Neural crest cell (in vitro differentiated cells): ENCODE measurements around the gene ABHD17C. TPM values are rescaled to one million over a fixed set of nuclear protein-coding genes. Genes with fewer than 3 reads are reported as not detected.

Source experiments
- DNase-seq: peaks from one replicate; pipeline ENCODE4 v3.0.0; 2021; ENCODE audit warnings: low read depth, mixed read lengths, low spot score
- H3K27ac Mint-ChIP-seq: one replicate; pipeline ENCODE4 v1.8.0; 2021; ENCODE audit warnings: mild to moderate bottlenecking, mixed read lengths; ENCODE audit not compliant: unreplicated experiment
- H3K27me3 Mint-ChIP-seq: 2 replicates; pipeline ENCODE4 v1.8.0; 2021; ENCODE audit warnings: low read depth, mild to moderate bottlenecking, mixed read lengths
- H3K36me3 Mint-ChIP-seq: 2 replicates; pipeline ENCODE4 v1.8.0; 2021; ENCODE audit warnings: low read depth, mild to moderate bottlenecking, mixed read lengths
- H3K4me1 Mint-ChIP-seq: 2 replicates; pipeline ENCODE4 v1.8.0; 2021; ENCODE audit warnings: mixed read lengths
- H3K4me3 Mint-ChIP-seq: one replicate; pipeline ENCODE4 v1.8.0; 2021; ENCODE audit warnings: mild to moderate bottlenecking, mixed read lengths
- H3K9me3 Mint-ChIP-seq: 2 replicates; pipeline ENCODE4 v1.8.0; 2021; ENCODE audit warnings: mixed read lengths
- total RNA-seq: library from RNA; stranded (reverse); gene quantifications from 2 replicates; pipeline ENCODE4 v1.2.1, GENCODE V29; 2021
- TF ChIP-seq, protein P1 (sequence below): fragments of 200-600 bp; sonication (generic); conservative IDR thresholded peaks from 2 replicates; pipeline ENCODE4 v1.5.0; 2021; ENCODE audit warnings: antibody characterized with exemption, mild to moderate bottlenecking

Gene ABHD17C
- total RNA-seq, 1 donor from 2014 or later, result 26.5 TPM

DNA sequence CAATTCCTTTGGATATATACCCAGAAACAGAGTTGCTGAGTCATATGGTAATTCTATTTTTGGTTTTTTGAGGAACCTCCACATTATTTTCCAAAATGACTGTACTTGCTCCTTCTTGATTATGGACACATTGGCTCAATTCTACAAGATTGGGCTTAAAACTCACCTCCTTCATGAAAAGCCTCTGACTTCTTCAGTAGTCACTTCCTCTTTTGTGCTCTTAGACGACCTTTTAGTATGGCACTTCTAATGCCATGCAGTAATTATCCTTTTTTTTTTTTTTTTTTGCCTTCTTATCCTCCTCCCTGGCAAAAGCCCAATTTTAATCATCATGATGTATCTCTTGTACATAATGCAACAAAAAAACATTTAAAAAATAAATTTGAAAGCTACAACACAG lies 33.0 kb upstream of the ABHD17C start:
- no peak overlapping the region for H3K4me3 Mint-ChIP-seq
- DNase-seq, result no peak
- H3K27me3 Mint-ChIP-seq, result peaks cover 7% of the 10 kb centered on the region
- no peak overlapping the region for H3K27ac Mint-ChIP-seq
- no peaks in the 10 kb centered on the region for H3K9me3 Mint-ChIP-seq
- no peaks in the 10 kb centered on the region for H3K4me1 Mint-ChIP-seq
- H3K36me3 Mint-ChIP-seq, result no peaks in the 10 kb centered on the region
- TF ChIP-seq, protein P1, sequence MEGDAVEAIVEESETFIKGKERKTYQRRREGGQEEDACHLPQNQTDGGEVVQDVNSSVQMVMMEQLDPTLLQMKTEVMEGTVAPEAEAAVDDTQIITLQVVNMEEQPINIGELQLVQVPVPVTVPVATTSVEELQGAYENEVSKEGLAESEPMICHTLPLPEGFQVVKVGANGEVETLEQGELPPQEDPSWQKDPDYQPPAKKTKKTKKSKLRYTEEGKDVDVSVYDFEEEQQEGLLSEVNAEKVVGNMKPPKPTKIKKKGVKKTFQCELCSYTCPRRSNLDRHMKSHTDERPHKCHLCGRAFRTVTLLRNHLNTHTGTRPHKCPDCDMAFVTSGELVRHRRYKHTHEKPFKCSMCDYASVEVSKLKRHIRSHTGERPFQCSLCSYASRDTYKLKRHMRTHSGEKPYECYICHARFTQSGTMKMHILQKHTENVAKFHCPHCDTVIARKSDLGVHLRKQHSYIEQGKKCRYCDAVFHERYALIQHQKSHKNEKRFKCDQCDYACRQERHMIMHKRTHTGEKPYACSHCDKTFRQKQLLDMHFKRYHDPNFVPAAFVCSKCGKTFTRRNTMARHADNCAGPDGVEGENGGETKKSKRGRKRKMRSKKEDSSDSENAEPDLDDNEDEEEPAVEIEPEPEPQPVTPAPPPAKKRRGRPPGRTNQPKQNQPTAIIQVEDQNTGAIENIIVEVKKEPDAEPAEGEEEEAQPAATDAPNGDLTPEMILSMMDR, result no peak

DNA sequence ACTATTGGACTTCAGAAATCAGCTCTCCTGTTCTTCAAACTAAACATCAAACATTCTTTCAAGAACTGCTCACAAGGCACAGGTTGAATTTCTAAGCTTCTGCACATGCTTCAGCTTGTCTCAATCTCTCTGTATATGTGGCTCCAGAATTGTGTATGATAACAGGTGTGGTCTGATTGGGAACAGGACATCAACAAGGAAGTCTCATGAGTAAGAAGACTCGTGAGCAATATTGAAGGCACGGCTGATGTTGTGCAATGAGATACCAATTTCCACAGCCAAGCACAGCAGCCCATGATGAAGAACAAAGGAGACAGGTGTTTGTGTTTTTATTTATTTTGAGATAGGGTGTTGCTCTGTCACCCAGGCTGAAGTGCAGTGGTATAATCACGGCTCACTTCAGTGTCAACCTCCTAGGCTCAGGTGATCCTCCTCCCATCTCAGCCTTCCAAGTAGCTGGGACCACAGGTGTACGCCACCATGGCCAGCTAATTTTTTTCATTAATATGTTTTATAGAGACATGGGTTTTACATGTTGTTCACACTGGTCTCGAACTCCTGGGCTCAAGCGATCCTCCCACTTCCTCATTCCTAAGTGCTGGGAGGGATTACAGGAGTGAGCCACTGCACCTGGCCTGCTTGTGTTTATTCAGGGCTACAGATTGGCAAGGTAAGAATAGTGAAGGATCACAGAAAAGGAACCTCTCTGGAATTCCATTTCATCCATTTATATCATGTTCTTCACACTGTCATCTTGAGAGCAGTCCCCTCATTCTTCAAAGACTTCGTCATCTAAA lies 32.2 kb upstream of the ABHD17C start:
- H3K27ac Mint-ChIP-seq, result no peak overlapping the region
- TF ChIP-seq, protein P1, result no peak
- H3K4me3 Mint-ChIP-seq, result no peak overlapping the region

DNA sequence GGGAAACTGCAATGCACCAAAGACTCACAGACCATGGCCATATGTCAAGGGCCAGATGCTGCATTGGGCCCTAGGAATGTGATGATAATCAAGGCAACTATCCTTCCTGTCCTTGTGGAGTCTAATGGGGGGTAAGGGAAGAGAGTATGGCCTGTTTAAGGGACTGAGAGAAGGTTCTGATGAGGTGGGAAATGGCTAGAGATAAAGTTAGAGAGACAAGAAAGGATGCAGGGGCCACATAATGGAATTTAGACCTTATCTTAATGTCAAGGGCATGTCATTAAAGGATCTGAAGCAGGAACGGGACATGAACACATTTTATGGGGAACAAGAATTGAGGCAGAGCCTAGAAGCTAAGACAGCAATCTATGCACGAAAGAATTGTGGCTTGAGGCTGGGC lies 30.0 kb upstream of the ABHD17C start:
- Mint-ChIP-seq H3K27me3 (peaks cover 7% of the 10 kb centered on the region), H3K27ac (no peak overlapping the region), H3K9me3 (no peaks in the 10 kb centered on the region), H3K4me1 (no peaks in the 10 kb centered on the region), H3K4me3 (no peak overlapping the region), H3K36me3 (no peaks in the 10 kb centered on the region)
- TF ChIP-seq, protein P1, result no peak
- DNase-seq, result no peak

More for the DNA sequence above, 32.2 kb upstream of the ABHD17C start:
- no peak for DNase-seq
- Mint-ChIP-seq H3K36me3 (no peaks in the 10 kb centered on the region), H3K4me1 (no peaks in the 10 kb centered on the region), H3K9me3 (no peaks in the 10 kb centered on the region), H3K27me3 (peaks cover 7% of the 10 kb centered on the region)

DNA sequence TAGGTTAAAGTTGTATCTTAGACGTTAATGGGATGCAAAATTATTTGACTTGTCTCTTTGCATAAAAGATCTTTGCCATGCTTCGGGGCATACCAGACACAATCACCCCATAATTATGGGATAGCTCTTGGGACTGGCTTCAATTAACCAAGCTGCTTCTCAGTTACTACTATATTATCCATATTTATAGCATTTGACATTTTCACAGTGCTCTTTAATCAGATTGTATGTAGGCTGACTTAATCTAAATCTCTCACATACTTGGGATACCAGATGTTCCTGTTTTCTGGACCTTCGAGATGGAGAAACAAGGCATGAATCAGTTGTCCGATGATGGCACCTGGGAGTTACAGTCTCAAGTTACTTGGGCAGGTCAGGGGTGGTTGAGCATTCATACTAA lies 27.2 kb upstream of the ABHD17C start:
- H3K9me3 Mint-ChIP-seq, result no peaks in the 10 kb centered on the region
- no peak overlapping the region for H3K27ac Mint-ChIP-seq
- H3K4me3 Mint-ChIP-seq, result no peak overlapping the region
- H3K27me3 Mint-ChIP-seq, result peaks cover 9% of the 10 kb centered on the region
- no peak for DNase-seq
- TF ChIP-seq, protein P1, result no peak
- no peaks in the 10 kb centered on the region for H3K4me1 Mint-ChIP-seq
- no peaks in the 10 kb centered on the region for H3K36me3 Mint-ChIP-seq

DNA sequence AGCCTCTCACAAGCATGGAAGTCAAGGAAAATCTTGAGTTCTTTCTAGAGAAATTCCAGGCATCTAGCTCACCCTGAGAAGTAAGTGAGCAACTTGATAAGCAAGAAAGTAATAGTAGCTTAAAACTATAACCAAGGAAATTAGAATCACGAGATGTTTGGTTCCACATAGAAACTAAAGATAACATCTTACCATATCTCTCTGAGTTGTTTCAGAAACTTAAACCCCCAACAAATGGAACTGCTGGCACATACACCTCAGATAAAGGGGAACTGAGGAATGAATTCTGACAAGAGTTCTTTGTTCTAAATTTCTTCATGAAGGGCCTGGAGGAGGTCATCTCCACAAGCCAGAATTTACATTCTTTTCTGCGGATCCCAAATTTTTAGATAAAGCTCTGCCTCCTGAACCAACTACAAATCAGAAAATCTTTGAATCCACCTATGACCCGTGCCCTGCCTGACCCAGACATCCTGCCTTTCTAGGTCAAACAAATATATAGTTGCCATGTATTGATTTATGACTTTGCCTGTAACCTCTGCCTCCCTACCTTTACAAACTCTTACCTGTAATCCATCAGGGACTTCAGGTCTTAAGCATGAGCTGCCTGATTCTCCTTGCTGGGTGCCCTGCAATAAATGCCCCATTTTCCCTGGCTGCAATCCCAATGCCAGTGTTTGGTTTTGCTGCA lies 26.4 kb upstream of the ABHD17C start:
- H3K27me3 Mint-ChIP-seq, result peaks cover 9% of the 10 kb centered on the region
- peaks cover under 1% of the 10 kb centered on the region for H3K9me3 Mint-ChIP-seq
- no peak overlapping the region for H3K27ac Mint-ChIP-seq
- TF ChIP-seq, protein P1, result no peak
- no peaks in the 10 kb centered on the region for H3K36me3 Mint-ChIP-seq
- H3K4me3 Mint-ChIP-seq, result no peak overlapping the region
- no peaks in the 10 kb centered on the region for H3K4me1 Mint-ChIP-seq
- DNase-seq, result no peak
